GM18870 (cell line): ENCODE data around the gene HSF2BP.
"Not testable (repeated sequence)": the region's sequence is repeated elsewhere in the genome, so short reads cannot be mapped to it uniquely, and the experiment has no call there.

ENCODE experiments used
- ATAC-seq: cut with Tn5 transposase; IDR thresholded peaks from one replicate; pipeline ENCODE4 v1.9.1; 2021; ENCODE audit warnings: moderate library complexity; ENCODE audit not compliant: unreplicated experiment

The HSF2BP gene

DNA sequence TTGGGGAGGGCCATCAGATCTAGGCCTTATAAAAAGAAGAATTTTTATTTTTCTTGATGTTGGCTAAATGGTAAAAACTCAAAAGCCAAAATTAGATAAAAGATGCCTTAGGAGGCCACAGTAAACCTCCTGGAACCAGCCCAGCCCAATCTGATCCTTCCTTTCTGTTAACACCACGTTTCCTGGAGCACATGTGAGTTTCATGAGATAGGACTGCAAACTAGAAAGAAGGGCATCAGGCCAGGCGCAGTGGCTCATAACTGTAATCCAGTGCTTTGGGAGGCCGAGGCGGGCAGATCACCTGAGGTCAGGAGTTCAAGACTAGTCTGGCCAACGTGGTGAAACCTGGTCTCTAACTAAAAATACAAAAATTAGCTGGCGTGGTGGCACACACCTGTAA, 6.7 kb downstream of the HSF2BP start:
- ATAC-seq: no peak

DNA sequence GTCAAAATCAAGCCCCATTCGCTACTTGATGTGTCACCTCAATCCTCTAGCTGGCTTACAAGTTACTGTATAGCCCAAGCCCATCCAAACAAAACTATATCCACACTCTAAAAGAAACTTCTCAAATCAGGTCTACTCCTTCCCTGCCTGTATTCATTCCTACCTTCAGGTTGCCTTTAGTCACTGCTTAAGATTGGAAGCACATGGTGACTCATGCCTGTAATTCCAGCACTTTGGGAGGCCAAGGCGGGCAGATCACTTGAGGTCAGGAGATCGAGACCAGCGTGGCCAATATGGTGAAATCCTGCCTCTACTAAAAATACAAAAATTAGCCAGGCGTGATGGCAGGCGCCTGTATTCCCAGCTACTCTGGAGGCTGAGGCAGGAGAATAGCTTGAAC, 7.4 kb downstream of the HSF2BP start:
- ATAC-seq: not testable (repeated sequence)

DNA sequence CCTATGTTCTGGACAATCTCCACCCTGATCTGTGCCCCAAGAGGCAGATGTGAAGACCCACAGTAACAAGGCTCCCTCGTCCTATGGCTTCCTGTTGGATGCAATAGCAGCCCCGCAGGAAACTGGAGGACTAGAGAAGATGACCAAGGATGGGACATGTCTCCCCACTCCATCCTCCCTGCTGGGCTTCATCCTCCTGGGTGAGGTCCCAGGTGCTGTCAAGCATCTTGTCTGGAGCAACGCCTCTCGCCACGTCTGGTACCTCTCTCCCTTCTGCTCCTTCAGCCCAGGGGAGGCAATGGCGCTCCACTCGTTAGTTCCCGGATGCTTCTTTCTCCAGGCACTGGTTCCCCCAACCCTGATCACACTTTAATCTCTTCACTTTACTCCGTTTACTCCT, 11.1 kb downstream of the HSF2BP start:
- no peak for ATAC-seq

DNA sequence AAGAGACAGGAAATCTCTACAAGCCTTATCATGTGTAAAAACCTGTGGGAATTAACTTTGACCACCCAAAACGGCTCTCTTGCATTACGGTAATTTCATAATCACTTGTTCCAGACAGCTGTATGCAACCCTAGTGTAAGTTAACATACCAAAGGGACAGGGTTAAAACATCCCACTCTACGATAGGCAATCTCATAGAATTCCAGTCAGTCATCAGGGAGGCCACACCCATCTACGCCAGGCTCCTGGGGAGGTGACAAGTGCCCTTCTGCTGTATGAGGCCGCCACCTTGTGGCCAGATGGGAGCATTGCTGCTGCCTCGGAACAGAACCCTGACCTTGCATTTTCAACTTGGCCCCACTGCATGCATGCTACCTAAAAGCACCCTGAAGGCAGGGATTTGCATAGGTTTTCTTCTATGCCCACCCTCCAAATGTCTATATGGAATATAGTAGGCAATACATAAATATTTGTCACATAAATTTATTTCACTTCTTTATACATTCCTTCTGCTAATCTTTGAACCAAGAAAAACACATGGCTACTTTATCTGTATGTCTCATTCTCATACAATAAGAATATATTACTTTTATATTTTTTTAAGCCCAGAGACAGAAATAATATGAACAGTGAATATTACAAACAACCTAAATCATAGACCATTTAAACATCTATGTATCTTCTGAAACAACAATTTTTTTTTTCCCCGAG, 12.6 kb downstream of the HSF2BP start:
- ATAC-seq: no peak

DNA sequence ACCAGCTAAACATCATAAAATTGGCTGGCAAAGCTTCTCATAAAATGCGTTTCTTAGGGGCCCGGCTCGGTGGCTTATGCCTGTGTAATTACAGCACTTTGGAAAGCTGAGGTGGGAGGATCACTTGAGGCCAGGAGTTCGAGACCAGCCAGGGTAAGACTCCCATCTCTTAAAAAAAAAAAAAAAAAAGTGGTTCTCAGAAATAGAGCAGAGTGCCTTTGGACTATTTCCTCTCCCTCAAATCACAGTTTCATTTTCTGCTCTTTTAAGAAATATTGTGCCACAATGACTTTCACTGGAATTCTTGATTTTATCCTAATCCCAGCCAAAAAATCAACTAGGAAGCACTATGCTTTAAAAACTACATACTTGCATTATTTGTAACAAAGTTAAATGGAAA, 13.3 kb downstream of the HSF2BP start:
- ATAC-seq: no peak

DNA sequence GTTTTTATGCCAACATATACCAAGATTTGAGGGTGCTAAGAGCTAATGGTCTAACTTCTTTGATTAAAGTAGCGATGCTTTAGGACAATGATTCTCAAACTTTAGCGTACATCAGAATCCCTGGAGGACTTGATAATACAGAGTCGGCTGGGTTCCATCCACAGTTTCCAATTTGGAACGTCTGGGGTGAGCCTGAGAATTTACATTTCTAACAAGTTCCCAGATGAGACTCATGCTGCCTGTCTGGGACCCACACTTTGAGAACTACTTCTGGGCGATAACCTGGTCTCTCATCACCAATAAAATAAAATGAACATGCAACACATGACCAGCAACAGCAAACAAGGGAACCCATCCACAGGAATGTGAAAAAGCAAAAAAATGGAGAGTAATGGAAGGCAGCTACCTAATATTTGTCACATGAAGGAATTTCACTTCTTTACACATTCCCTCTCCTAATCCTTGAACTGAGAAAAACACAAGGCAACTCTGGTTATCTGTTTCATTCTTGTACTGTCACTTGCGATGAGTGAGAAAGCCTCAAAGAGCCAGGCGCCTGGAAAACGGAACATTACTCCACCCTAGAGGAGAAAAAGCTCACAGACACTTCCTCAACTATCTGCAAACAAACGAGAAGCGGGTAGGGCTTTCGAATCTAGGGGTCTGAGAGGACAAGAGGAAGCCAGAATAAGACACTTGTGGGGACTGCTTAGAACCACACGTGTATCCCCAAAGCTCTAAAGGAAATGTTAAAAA, 14.0 kb downstream of the HSF2BP start:
- no peak for ATAC-seq

DNA sequence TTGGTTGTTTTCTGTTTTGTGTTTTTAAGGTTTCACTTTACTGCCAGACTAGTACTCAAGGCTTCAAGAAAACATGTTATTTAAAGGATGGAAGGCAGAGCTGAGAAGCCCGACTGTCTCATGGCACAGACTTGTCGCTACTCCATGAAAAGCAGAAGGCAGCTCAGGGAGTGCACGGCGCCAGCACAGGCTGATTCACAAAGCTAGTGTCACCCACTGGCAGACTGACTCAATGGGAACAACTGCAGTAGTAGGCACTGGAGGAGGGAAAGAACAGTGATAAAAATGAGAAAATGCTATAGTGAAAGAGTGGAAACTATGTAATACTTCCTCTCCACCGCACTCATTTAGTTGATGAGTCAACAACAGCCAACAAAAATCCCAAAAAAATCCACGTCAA, 14.7 kb downstream of the HSF2BP start:
- ATAC-seq: no peak

DNA sequence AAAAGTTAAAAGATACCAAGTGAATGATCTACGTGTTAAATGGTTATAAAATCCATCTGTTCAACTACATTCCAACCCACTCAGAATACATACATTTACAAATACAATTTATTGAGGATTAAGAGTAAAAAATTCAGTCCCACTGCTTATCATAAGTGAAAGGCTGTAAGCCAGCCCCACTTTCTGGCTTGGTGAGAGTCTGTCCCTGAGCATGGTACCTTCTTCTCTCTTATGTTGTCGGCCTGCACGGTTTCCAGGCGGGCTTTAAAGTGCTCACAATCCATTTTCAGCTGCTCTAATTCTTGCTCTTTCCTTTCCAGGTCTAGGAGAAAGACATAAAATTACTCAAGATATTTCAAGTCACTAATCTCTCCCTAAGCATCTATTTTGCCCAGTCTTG, 15.2 kb downstream of the HSF2BP start:
- no peak for ATAC-seq

DNA sequence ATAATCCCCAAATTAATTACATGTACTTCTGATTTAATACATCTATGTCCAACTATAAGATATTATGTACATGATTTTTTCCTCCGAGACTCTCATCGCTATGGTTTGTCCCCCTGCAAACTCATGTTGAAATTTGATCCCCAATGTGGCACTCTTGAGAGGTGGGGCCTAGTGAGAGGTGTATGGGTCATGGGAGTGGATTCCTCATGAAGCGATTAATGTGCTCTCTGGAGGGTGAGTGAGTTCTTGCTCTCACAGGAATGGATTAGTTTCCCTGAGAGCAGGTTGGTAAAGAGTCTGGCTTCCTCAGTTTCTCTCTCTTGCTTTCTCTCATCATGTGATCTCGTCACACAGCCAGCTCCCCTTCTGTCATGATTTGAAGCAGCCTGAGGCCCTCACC, 16.1 kb downstream of the HSF2BP start:
- no peak for ATAC-seq

DNA sequence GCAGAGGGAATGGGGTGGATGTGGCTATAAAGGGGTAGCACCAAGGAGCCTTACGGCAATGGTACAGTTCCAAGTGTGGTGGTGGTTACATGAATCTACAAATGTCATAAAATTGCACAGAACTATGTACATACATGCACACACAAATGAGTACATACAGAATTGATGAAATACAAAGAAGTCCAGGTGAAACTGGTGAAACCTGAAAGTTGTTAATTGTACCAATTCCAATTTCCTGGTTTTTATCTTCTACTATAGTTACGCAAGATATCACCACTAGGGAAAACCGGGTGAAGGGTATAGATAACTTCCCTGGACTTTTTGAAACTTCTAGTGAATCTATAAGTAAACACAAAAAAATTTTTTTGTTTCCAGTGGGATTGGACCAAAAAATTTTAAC, 18.9 kb downstream of the HSF2BP start:
- no peak for ATAC-seq

DNA sequence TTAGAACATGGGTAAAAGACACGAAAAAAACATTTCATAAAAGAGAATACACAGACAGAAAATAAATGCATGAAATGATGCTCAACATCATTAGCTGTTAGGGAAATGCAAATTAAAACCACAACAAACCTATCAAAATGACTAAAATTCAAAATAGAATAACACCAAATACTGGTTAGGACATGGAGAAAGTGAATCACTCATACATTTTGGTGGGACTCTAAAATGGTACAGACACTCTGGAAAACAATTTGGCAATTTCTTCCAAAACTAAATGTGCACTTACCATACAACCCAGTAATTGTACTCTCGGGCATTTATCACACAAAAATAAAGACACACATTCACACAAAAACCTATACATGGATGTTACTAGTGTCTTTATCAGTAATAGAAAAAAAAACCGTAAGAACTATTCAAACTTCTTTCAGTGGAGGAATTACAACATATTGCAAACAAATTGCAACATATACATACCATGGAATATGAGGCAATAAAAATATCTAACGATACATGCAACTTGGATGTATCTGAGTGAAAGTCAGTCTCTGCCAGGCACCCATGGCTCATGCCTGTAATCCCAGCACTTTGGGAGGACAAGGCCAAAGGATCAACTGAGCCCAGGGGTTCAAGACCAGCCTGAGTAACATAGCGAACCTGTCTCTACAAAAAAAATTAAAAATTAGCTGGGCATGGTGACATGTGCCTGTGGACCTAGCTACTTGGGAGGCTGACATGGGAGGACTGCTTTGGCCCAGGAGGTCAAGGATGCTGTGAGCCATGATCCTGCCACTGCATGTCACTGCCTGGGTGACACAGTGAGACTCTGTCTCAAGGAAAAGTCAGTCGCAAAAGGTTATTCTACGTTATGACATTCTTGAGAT, 19.6 kb downstream of the HSF2BP start:
- ATAC-seq: no peak

DNA sequence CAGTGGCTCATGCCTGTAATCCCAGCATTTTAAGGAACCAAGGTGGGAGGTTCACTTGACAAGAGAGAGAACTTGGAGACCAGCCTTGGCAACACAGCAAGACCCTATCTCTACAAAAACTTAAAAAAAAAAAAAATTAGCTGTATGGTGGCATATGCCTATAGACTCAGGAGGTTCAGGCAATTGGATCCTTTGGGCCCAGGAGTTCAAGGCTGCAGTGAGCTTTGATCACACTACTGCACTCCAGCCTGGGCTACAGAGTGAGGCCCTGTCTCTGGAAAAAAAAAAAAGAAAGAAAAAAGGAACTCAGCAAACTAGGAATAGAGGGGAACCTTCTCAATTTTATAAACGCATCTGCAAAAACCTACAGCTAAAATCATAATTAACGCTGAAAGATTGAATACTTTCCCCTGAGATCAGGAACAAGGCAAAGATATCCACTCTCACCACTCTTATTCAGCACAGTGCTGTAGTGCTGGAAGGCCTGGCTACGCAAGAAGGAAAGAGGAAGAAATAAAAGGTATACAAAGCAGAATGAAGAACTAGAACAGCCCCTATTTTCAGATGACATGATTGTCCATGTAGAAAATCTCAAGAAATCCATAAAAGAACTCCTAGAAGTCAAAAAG, 21.6 kb downstream of the HSF2BP start:
- no peak for ATAC-seq

DNA sequence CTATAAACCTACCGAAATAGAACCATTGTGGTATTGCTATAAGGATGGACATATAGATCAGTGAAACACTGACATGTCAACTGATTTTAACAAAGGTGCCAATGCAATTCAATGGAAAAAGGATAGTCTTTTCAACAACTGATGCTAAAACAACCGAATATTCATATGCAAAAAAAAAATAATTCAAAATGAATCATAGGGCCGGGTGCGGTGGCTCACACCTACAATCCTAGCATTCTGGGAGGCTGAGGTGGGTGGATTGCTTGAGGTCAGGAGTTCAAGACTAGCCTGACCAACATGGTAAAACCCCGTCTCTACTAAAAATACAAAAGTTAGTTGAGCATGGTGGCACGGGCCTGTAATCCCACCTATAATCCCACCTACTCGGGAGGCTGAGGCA, 23.9 kb downstream of the HSF2BP start:
- no peak for ATAC-seq

DNA sequence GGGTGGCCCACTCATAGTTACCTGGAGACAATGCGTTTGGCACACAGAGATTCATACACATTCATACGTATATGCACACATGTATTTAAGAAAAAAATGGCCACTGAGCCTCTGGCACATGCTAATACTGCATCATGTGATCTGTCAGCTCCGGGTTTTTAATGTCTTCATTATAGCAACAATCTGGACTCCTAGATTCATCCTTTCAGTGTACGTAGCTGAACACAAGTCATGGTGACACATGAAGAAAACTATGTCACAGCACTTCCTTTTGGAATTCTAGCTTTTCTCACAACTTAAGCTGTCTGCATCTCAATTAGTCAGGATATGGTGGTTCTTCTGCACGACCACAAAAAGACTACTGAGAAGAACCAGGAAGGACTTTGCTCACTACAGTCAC, 24.7 kb downstream of the HSF2BP start:
- ATAC-seq: no peak

DNA sequence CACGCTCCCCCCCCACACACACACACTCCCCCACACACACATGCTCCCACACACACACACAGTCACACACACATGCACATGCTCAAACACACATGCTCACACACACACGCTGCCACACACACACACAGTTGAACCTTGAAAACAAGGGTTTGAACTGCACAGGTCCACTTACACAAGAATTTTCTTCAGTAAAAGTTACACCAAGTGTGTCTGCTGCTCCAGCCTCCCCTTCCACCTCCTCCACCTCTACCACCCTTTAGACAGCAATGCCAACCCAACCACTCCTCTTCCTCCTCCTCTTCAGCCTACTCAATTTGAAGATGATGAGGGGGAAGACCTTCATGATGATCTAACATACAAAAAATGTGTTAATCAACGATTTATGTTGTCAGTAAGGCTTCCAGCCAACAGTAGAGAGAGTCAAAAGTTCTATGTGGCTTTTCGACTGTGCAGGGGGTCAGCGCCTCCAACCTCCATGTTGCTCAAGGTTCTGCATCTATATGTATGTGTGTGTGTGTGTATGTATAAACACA, 26.8 kb downstream of the HSF2BP start:
- no peak for ATAC-seq

DNA sequence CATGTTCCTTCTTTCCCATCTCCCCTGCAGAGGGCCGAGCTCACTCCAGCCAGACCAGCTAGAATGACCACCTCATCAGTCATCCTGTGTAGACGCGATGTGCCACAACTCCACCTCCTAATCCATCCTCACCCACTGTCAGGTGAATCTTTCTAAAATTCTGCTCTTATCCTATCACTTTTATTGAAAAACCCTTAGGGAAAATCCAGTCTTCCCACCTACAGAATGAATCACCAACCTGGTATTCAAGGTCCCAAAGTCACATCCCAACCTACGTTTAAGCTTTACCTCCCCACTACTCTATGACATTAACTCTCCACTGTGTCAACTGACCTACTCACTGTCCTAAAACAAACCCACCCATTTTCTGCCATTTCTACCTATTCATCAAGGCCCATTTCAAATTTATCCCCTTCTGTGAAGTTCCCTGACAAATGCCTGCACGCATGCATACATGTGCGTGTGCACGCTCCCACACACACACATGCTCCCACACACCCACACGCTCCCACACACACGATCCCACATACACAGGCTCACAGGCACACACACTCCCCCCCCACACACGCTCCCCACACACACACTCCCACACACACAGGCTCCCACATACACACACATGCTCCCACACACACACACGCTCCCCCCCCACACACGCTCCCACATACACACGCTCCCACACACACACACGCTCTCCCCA, 27.7 kb downstream of the HSF2BP start:
- no peak for ATAC-seq

DNA sequence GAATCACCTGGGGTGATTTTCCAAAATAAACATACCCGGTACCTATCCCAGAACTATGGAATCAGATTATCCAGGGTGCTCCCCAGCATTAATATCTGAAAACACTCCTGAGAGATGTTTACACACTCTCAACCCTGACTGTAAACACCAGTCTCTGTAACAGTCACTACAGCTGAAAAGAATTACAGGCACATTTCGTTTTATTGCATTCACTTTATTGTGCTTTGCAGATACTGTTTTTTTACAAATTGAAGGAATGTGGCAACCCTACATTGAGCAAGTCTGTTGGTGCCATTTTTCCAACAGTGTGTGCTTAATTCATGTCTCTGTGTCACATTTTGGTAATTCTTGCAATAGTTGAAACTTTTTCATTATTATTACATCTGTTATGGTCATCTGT, 31.8 kb downstream of the HSF2BP start:
- ATAC-seq: no peak

DNA sequence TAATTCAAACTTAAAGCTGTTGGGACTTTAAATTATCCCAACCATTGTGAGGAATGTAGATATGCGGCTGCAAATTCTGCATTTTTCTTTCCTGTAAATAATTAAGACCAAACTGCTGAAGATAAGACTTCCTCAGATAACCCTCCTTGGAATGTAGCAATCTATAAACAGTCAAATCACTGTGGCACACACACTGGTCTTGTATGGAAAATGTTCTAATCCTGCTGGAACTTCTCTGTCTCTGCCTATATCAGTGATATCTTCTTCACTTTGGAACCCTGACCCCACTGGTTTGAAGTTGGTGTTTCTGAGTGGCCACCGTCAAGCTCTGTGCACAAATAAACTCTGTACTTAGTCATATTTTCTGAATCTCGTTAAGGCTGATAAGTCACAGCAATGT, 32.9 kb downstream of the HSF2BP start:
- no peak for ATAC-seq

DNA sequence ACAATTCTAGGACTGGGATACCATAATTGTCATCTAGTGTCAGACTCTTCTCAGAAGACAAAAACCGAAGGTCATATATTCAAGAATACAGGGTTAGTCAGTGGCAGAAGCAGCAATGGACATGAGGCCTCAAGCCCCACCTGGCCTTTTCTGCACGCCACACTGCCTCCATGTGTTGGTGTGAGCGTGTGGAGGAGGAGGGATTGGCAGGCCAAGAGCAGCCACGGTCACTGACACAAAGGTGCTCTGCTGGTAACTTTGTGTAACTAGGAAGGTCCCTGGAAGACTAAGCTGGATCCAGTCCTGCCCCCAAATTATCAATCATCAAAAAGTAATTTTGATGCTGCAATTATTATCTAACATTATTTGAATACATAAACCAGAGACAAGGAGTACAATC, 34.9 kb downstream of the HSF2BP start:
- ATAC-seq: no peak

DNA sequence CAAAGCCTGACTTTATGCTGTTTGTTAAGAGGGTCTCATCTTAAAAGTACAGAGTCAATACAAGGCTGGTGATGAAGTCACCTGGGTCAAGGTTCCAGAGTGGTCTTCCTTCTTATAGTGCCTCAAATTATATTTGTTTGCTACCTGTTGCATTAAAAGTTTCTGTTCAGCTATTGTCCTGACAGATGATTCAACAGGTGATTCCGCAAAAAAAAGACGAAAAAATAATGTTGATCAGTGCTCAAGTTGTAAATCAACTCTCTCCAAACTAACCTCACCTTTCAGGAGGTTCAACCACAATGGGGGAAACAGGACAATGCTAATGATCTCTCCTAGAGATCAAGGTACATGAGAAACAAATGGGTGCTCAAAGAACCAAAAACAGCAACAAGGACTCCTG, 35.7 kb downstream of the HSF2BP start:
- ATAC-seq: no peak
